Sigmoid colon (tissue), 4 donors: ENCODE results near the gene MXRA8.

Experiments used
- EP300 ChIP-seq, 4 donors: sonication (generic); formaldehyde crosslinking; IDR thresholded peaks; one replicate each; pipeline ENCODE4 v1.6.1; 2017; ENCODE audit warnings: antibody characterized with exemption in 4 of 4
- POLR2AphosphoS5 ChIP-seq, 4 donors: sonication (generic); formaldehyde crosslinking; IDR thresholded peaks; one replicate each; pipeline ENCODE4 v1.6.1; 2017; ENCODE audit warnings: antibody characterized with exemption in 4 of 4
- TF ChIP-seq, protein P1 (sequence below), 4 experiments: fragments of 450-650 bp in 3 of 4; fragments of 200-600 bp in 1 of 4; IDR thresholded peaks; one replicate each; pipeline ENCODE4 v1.5.1; 2016 to 2019; ENCODE audit warnings: antibody characterized with exemption in 4 of 4, mild to moderate bottlenecking in 3 of 4, moderate library complexity in 2 of 4

DNA sequence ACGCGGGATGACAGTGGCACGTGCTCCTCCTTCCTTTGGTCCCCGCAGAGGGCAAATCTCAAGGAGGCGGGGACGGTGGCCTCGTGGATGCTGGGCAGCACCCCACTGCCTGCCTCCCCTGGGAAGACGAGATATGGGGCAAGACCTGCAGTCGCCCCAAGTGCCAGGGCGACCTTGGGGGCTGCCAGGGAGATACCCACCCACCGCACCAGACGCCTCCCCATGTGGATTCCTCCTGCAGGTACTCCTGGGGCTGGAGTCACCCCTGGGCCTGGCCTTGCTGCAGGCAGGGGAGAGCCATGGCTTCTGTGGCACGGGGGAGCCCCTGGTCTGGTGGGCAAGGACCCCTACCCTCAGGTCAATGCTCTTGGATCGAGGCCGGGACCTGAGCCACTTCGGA, 22.5 kb upstream of the MXRA8 start:
- TF ChIP-seq, protein P1, sequence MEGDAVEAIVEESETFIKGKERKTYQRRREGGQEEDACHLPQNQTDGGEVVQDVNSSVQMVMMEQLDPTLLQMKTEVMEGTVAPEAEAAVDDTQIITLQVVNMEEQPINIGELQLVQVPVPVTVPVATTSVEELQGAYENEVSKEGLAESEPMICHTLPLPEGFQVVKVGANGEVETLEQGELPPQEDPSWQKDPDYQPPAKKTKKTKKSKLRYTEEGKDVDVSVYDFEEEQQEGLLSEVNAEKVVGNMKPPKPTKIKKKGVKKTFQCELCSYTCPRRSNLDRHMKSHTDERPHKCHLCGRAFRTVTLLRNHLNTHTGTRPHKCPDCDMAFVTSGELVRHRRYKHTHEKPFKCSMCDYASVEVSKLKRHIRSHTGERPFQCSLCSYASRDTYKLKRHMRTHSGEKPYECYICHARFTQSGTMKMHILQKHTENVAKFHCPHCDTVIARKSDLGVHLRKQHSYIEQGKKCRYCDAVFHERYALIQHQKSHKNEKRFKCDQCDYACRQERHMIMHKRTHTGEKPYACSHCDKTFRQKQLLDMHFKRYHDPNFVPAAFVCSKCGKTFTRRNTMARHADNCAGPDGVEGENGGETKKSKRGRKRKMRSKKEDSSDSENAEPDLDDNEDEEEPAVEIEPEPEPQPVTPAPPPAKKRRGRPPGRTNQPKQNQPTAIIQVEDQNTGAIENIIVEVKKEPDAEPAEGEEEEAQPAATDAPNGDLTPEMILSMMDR (IDR thresholded peaks at IDR 0.05): no peak
- no peak for TF ChIP-seq POLR2AphosphoS5 (IDR thresholded peaks at IDR 0.05)
- no peak for TF ChIP-seq EP300 (IDR thresholded peaks at IDR 0.05)
